Left ventricle myocardium superior (tissue), 1 donor: Measurements from ENCODE around the gene RNH1. TPM values are rescaled to one million over a fixed set of nuclear protein-coding genes. Genes with fewer than 3 reads are reported as not detected.

ENCODE experiments used
- ATAC-seq: fragments of 200-7000 bp; cut with Tn5 transposase; one replicate; pipeline ENCODE4 v1.9.1; 2020; ENCODE audit warnings: mild to moderate bottlenecking, moderate library complexity
- DNase-seq: peaks from one replicate; pipeline ENCODE4 v3.0.0-alpha.2; 2020
- intact Hi-C: fragments of 100-400 bp; cut with micrococcal nuclease; formaldehyde crosslinking; loops from one replicate; pipeline ENCODE4 v1.11.0; 2022
- total RNA-seq: library from RNA; stranded (reverse); fragmentation: NEBNext Ultra II Directional; extraction: Animal tissue kit (Norgen Biotek cat#: 25700); gene quantifications from one replicate; pipeline ENCODE4 v1.2.1, GENCODE V29; 2021
- donor health status: DM: no; HTN: yes; CAD: no; lungs with severe emphysema.

Gene RNH1
- total RNA-seq, 1 donor from 2014 or later: 171 TPM

- intact Hi-C loops: no loop called here
- ATAC-seq: no peak
- peak; percentile 26 for DNase-seq
Measured at GRCh38 chr11:490186-490929, 16.7 kb downstream of the RNH1 start.

- DNase-seq (no peak), ATAC-seq (no peak)
- intact Hi-C loops: no loop called here
Measured at GRCh38 chr11:489610-490185, 17.3 kb downstream of the RNH1 start.

GRCh38 chr11:488992-489391 is 18.1 kb downstream of the RNH1 start:
- no peak for DNase-seq
- intact Hi-C loops: no loop called here

GRCh38 chr11:488579-488978 is 18.5 kb downstream of the RNH1 start:
- intact Hi-C loops: no loop called here
- no peak for ATAC-seq
- no peak for DNase-seq

More at GRCh38 chr11:488992-489391, 18.1 kb downstream of the RNH1 start:
- no peak for ATAC-seq

GRCh38 chr11:488062-488461 is 19.0 kb downstream of the RNH1 start:
- no peak for DNase-seq
- no peak for ATAC-seq
- intact Hi-C loops: no loop called here

- no peak for ATAC-seq
- DNase-seq: no peak
- intact Hi-C loops: no loop called here
Measured at GRCh38 chr11:487571-488021, 19.4 kb downstream of the RNH1 start.

GRCh38 chr11:486189-486588 is 20.9 kb downstream of the RNH1 start:
- DNase-seq: peak; percentile 10
- no peak for ATAC-seq

GRCh38 chr11:484616-485015 is 22.4 kb downstream of the RNH1 start:
- no peak for DNase-seq
- ATAC-seq: no peak
- intact Hi-C loops: no loop called here

More at GRCh38 chr11:486189-486588, 20.9 kb downstream of the RNH1 start:
- intact Hi-C loops: no loop called here

- ATAC-seq (no peak), DNase-seq (no peak)
- intact Hi-C loops: no loop called here
Measured at GRCh38 chr11:479311-479710, 27.7 kb downstream of the RNH1 start.

- DNase-seq (no peak), ATAC-seq (no peak)
- intact Hi-C loops: no loop called here
Measured at GRCh38 chr11:477052-477715, 29.9 kb downstream of the RNH1 start.

- ATAC-seq (no peak), DNase-seq (no peak)
- intact Hi-C loops: no loop called here
Measured at GRCh38 chr11:476416-476815, 30.6 kb downstream of the RNH1 start.

GRCh38 chr11:475941-476340 is 31.1 kb downstream of the RNH1 start:
- no peak for ATAC-seq
- no peak for DNase-seq
- intact Hi-C loops: no loop called here

GRCh38 chr11:474914-475506 is 32.0 kb downstream of the RNH1 start:
- intact Hi-C loops: no loop called here
- ATAC-seq (no peak), DNase-seq (no peak)

GRCh38 chr11:473962-474785 is 32.9 kb downstream of the RNH1 start:
- no peak for DNase-seq
- no peak for ATAC-seq
- intact Hi-C loops: no loop called here

- intact Hi-C loops: no loop called here
- ATAC-seq (no peak), DNase-seq (no peak)
Measured at GRCh38 chr11:473415-473814, 33.6 kb downstream of the RNH1 start.

- no peak for DNase-seq
- intact Hi-C loops: no loop called here
- no peak for ATAC-seq
Measured at GRCh38 chr11:472816-473215, 34.2 kb downstream of the RNH1 start.

- DNase-seq (no peak), ATAC-seq (no peak)
- intact Hi-C loops: no loop called here
Measured at GRCh38 chr11:472272-472671, 34.8 kb downstream of the RNH1 start.

GRCh38 chr11:471468-472145 is 35.4 kb downstream of the RNH1 start:
- intact Hi-C loops: no loop called here
- no peak for DNase-seq
- ATAC-seq: no peak
